ES-I3 (cell line): ENCODE data around the gene PRPH2.
"Not testable (repeated sequence)": the region's sequence is repeated elsewhere in the genome, so short reads cannot be mapped to it uniquely, and the experiment has no call there.

Experiments
- H3K36me3 ChIP-seq: 2 replicates; pipeline ENCODE4 v1.6.1; 2013; ENCODE audit warnings: mild to moderate bottlenecking, low read length, control low read depth, moderate library complexity; ENCODE audit not compliant: insufficient read depth
- H3K4me1 ChIP-seq: 2 replicates; pipeline ENCODE4 v1.6.1; 2013; ENCODE audit warnings: mild to moderate bottlenecking, control low read depth, low read length; ENCODE audit not compliant: insufficient read depth
- H3K9ac ChIP-seq: 2 replicates; pipeline ENCODE4 v1.6.1; 2013; ENCODE audit warnings: low read depth, mild to moderate bottlenecking, low read length, moderate library complexity
- H3K9me3 ChIP-seq: 2 replicates; pipeline ENCODE4 v1.6.1; 2013; ENCODE audit warnings: mild to moderate bottlenecking, low read length, moderate library complexity; ENCODE audit not compliant: control insufficient read depth, insufficient read depth

The PRPH2 gene

DNA sequence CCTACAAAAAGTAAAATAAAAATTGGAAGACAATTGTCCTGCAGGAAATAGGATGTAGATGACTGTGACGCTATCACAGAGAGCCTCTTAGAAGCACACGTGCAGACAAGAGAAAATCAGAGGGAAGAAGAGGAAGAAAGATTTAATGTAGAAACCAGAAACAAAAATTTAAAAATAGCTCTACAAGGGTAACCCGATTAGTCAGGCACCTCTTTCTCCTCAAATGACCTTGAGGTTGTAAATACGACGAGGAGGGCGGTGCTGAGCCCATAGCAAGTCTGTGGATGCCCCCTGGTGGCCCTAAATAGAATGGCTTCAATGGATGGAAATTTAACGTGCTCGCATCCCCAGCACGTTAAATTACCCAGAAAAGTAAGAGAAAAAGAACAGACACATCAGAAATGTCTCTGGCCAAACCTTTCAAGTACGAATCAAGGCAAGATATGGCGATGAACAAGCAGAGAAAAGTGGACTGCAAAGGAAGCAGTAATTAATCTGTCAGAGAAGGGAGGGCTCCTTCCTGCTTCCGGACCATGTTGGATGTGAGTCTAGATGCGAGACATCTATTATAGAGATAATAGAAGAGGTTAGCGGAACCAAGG is 4.2 kb upstream of the PRPH2 start:
- H3K9me3 ChIP-seq = no peaks in the 10 kb centered on the region
- 0 out of 2 replicates have a peak, but pooled peaks cover 4% of the 10 kb centered on the region for H3K4me1 ChIP-seq
- H3K9ac ChIP-seq = no peak overlapping the region
- no peaks in the 10 kb centered on the region for H3K36me3 ChIP-seq

DNA sequence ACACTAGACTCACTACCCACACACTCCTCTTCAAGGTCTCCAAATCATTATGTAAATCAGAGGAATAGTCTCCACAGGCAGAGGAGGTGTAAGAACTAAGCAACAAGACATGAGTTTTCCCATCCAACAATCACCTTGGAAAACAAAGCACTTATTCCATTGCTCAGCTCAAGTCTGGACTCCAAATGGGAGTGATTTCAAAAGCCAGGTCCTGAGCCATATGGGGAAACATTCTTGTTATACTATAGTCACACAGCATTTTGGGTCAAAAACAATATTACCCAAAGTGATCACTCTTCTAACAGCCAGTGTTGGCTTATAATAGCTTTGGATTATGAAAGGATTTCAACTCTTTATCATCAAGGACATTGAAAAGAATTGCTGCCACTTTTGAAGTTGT is 3.6 kb upstream of the PRPH2 start:
- no peaks in the 10 kb centered on the region for H3K9me3 ChIP-seq
- H3K4me1 ChIP-seq = peaks cover 5% of the 10 kb centered on the region; the same call in 1 of the 2 replicates
- H3K9ac ChIP-seq = no peak overlapping the region
- no peaks in the 10 kb centered on the region for H3K36me3 ChIP-seq

DNA sequence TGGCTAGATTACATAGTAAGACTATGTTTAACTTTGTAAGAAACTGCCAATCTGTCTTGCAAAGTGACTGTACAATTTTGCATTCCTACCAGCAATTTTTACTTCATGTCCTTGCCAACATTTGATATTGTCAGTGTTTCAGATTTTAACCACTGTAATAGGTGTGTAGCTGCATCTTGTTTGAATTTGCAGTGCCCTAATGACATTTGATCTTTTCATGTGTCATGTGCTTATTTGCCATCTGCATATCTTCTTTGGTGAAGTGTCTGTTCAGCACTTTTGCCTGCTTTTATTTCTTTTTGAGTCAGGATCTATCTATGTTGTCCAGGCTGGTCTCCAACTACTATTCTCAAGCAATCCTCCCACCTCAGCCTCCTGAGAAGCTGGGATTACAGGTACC is 2.4 kb upstream of the PRPH2 start:
- Histone ChIP-seq H3K9ac (no peak overlapping the region), H3K4me1 (peaks cover 14% of the 10 kb centered on the region), H3K9me3 (no peaks in the 10 kb centered on the region), H3K36me3 (no peaks in the 10 kb centered on the region)

DNA sequence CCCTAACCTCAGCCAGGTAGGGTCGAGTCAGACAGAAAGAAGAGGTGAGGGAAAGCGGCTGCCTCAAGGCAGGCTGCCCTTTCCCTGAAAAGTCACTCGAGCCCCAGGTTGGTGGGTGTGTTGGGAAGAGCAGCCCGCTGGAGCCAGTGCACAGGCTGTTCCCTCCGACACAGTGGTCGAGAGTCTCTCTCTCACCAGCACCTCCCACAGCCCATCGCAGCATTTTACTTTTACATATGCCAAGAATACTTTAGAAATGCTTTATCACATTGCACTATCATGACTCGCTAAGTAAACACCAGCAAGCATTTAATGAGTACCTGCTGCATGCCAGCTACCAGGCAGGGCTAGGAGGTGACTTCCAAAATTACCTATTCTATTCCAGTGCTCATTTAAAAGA is 1.7 kb downstream of the PRPH2 start:
- H3K36me3 ChIP-seq = no peaks in the 10 kb centered on the region
- H3K4me1 ChIP-seq = peaks cover 10% of the 10 kb centered on the region
- no peaks in the 10 kb centered on the region for H3K9me3 ChIP-seq
- H3K9ac ChIP-seq = no peak overlapping the region

DNA sequence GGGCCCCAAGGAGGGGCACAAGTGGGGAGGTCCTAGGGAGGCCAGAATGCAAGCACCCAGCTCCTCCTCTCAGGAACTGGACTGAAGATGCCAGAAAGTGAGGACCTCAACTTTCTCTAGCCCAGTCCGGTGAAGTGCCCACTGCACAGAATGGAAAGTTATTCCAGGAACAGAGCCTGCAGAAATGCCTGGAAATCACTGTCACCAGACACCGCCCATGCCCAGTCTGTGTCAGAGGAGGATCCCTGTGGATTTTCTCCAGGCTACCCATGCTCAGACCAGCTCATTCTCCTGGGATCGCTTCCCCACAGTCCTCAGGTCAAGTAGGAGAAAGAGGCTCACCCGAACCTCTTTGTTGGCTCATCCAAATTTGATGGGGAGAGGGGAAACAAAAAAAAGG is 6.5 kb downstream of the PRPH2 start:
- Histone ChIP-seq H3K36me3 (no peaks in the 10 kb centered on the region), H3K9me3 (peaks cover 3% of the 10 kb centered on the region; the same call in 1 of the 2 replicates), H3K9ac (no peak overlapping the region), H3K4me1 (peaks cover 8% of the 10 kb centered on the region)

DNA sequence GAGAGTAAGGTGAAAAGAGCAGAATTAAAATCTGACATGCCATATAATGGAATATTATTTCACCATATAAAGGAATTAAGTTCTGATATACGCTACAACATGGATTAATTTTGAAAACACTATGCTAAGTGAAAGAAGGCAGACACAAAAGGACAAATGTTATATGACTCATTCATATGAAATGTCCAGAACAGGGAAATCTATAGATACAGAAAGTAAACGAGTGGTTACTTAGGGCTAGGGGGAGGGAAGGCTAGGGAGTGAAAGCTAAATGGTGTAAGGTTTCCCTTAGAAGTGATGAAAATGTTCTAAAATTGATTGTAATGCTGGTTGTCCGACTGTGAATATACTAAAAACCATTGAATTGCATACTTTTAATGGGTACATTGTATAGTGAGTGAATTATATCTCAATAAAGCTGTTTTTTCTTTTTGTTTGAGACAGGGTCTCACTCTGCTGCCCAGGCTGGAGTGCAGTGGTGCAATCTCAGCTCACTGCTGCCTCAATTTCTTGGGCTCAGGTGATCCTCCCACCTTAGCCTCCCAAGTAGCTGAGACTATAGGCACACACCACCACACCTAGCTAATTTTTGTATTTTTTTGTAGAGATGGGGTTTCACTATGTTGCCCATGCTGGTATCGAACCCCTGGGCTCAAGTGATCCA is 8.2 kb downstream of the PRPH2 start:
- H3K9me3 ChIP-seq = peaks cover 3% of the 10 kb centered on the region; the same call in 1 of the 2 replicates
- H3K9ac ChIP-seq = no peak overlapping the region
- H3K36me3 ChIP-seq = no peaks in the 10 kb centered on the region
- peaks cover 7% of the 10 kb centered on the region; the same call in 1 of the 2 replicates for H3K4me1 ChIP-seq

DNA sequence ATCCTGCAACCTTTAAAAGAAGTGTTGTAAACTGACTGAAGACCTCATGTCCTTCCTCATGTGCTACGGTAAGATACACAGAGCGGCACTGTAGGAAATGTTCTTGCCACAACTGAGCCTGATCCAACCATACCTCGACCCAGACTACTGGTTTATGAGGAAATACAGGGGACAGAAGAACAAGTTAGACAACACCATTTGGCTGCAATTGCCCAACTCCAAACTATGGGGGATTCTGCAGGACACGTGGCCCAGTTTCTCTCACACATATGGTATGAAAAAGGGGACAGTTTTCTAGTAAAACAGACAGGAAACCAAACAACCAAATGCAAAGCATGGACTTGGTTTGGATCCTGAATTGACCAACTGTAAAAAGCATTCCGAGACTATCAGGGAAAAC is 10.5 kb downstream of the PRPH2 start:
- H3K36me3 ChIP-seq = no peaks in the 10 kb centered on the region
- peaks cover 3% of the 10 kb centered on the region; the same call in 1 of the 2 replicates for H3K9me3 ChIP-seq
- H3K4me1 ChIP-seq = peaks cover 7% of the 10 kb centered on the region; the same call in 1 of the 2 replicates
- H3K9ac ChIP-seq = no peak overlapping the region

DNA sequence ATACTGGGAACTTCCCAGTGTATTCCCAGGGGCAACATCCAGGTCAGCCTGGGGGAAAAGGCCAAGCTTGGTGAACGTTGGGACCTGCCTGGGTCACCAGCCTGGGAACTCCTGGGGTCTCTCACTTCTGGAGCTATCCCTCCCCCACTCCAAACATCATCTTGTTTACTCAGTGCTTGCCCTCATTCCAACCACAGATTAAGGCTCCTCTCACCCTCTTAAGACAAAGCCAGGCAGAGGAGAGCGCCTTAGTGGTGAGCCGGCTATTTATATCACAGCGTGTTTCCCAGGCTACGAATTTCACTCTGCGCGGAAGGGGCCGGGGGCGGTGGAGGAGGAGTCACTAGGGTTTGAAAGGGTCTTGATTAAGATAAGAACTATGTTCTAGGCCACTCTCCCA is 12.1 kb downstream of the PRPH2 start:
- Histone ChIP-seq H3K4me1 (peaks cover 7% of the 10 kb centered on the region; the same call in 1 of the 2 replicates), H3K36me3 (no peaks in the 10 kb centered on the region), H3K9ac (no peak overlapping the region), H3K9me3 (peaks cover 3% of the 10 kb centered on the region; the same call in 1 of the 2 replicates)

DNA sequence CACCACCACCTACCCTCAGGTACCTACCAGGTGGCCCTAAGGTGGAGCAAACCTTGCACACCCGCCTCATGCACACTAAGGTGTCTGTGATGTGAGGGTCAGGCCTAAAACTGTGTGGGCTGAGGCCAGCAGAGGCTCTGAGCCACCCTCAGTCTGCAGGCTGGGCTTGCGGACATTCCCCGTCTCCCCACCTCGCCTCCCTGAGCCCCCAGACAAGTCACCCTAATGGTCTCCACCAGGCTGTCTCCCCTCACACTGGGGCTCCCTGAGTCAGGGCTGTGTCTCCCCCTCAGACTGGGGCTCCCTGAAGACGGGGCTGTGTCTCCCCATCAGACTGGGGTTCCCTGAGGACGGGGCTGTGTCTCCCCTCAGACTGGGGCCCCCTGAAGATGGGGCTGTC is 12.5 kb downstream of the PRPH2 start:
- H3K36me3 ChIP-seq = no peaks in the 10 kb centered on the region
- peaks cover 7% of the 10 kb centered on the region; the same call in 1 of the 2 replicates for H3K4me1 ChIP-seq
- H3K9me3 ChIP-seq = peaks cover 3% of the 10 kb centered on the region; the same call in 1 of the 2 replicates
- H3K9ac ChIP-seq = no peak overlapping the region

DNA sequence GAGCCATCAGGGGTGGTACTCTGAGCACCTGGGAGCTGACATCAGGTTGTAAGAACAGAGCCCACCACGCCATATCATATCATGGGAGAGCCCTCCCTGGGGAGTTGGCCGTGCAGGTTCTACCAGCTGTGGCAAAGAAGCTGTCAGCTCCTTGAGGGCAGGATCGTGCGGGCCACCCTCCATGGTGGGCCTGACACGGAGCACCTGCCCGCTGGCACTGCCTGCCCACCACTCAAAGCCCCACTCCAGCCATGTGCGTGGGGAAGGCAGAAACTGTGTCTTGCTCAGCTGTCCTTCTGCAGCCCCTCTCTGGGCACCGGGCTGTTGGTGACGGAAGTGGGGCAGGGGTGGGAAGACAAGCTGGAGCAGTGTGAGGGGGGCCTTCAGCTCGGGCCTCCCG is 14.3 kb downstream of the PRPH2 start:
- H3K4me1 ChIP-seq = peaks cover 7% of the 10 kb centered on the region; the same call in 1 of the 2 replicates
- H3K36me3 ChIP-seq = no peaks in the 10 kb centered on the region

DNA sequence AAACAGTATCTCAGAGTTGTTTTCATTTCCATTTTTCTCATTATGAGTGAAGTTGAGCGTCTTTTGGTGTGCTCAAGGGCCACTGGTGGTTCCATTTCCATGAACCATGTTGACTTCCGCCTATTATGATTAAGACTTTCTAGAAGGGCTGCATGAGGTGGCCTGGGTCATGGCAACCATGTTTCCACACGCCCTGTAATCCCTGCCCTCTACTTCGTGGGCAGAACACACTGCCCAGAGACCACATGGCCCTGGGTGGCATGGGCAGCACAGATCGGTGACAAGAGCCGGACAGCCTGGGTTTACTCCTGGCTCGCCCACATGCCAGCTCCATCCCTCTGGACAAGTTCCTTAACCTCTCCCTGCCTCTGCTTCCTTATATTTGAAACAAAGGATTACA is 14.8 kb downstream of the PRPH2 start:
- Histone ChIP-seq H3K36me3 (no peaks in the 10 kb centered on the region), H3K9ac (no peak overlapping the region), H3K9me3 (peaks cover 3% of the 10 kb centered on the region; the same call in 1 of the 2 replicates), H3K4me1 (peaks cover 7% of the 10 kb centered on the region; the same call in 1 of the 2 replicates)

More for the DNA sequence above, 14.3 kb downstream of the PRPH2 start:
- no peak overlapping the region for H3K9ac ChIP-seq
- peaks cover 3% of the 10 kb centered on the region; the same call in 1 of the 2 replicates for H3K9me3 ChIP-seq

DNA sequence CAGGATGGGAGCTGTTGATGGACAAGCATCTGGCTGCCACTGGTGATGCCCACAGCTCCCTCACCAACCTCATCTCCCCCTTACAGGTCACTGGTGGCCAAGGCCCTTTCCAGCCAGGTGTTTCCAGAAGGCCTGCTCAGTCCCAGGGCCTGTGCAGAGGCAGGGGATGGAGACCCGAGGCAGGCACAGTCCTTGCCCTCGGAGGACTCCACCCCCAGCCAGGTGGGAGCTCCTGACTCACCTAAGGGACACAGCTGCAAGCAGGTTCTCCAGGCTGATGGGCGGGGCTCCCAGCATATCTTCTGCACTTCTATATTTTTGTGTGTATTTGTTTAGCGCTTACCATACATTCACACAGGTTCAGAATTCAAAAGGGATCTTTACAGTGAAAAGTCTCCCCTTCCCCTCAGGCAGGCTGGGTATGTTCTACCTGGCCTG is 17.4 kb downstream of the PRPH2 start:
- no peaks in the 10 kb centered on the region; the same call in 1 of the 2 replicates for H3K4me1 ChIP-seq
- no peaks in the 10 kb centered on the region for H3K9me3 ChIP-seq
- H3K9ac ChIP-seq = no peak overlapping the region
- H3K36me3 ChIP-seq = no peaks in the 10 kb centered on the region

DNA sequence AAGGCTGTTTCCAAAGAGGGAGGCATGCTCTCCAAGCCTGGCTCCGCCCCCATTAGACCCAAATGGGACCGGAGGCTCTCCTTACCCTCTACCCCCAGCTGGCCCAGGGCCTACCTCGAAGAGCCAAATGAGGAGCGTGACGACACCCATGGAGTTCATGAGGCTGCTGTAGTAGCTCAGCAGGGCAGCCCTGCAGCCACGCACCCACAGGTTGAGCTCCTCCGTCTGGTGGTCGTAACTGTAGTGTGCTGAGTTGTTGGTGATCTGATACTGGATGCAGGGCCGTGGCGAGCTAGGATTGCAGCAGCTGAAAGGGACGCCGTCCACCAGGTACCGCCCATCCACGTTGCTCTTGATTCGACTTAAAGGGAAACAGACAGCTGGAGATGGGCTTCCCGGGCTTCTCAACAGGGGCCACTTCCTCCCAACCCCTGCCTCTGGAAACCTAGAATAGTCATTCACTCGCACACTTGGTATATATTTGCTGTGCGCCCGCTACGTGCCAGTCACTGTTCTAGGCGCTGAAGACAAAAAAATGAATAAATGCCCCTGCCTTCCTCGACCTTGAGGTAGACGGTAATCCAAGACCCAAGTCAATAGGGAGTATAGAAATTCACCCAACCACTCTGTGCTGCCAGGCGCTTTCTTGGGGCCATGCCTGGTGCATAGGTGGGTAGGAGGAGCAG is 18.0 kb downstream of the PRPH2 start:
- H3K9ac ChIP-seq = peak overlapping the region; percentile 8; the same call in 1 of the 2 replicates
- no peaks in the 10 kb centered on the region for H3K36me3 ChIP-seq
- H3K4me1 ChIP-seq = no peaks in the 10 kb centered on the region; the same call in 1 of the 2 replicates
- no peaks in the 10 kb centered on the region for H3K9me3 ChIP-seq

DNA sequence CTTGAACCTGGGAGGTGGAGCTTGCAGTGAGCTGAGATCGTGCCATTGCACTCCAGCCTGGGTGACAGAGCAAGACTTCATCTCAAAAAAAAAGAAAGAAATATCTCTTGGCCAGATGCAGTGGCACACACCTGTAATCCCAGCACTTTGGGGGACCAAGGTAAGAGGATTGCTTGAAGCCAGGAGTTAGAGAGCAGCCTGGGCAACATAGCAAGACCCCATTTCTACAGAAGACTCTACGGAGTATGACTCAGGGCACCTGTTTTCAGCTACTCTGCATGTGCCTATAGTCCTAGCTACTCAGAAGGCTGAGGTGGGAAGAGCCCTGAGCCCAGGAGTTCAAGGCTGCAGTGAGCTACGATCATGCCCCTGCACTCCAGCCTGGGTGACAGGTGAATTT is 19.6 kb downstream of the PRPH2 start:
- H3K36me3 ChIP-seq, H3K4me1 ChIP-seq, H3K9ac ChIP-seq, H3K9me3 ChIP-seq: not testable (repeated sequence)
